B cell (primary cell): Measurements from ENCODE around the gene MAP1S. TPM values are rescaled to one million over a fixed set of nuclear protein-coding genes. Genes with fewer than 3 reads are reported as not detected.

Experiments
- ATAC-seq: fragments of 200-7000 bp; cut with Tn5 transposase; one replicate; pipeline ENCODE4 v1.10.0; 2021; ENCODE audit warnings: low read depth, mild to moderate bottlenecking, moderate number of reproducible peaks, moderate library complexity
- CTCF ChIA-PET: fragments of 350-600 bp; sonication (Branson Sonifier 250); formaldehyde crosslinking; loops from one replicate; lab custom pipeline; 2021; ENCODE audit warnings: antibody characterized with exemption, inconsistent platforms; lab: Charles Lee
- POLR2A ChIA-PET: fragments of 350-600 bp; sonication (Branson Sonifier 250); formaldehyde crosslinking; loops from one replicate; lab custom pipeline; 2021; ENCODE audit warnings: antibody characterized with exemption; lab: Charles Lee
- DNase-seq: peaks from one replicate; pipeline ENCODE4 v3.0.0; 2013
- H2AFZ ChIP-seq: 2 replicates; pipeline ENCODE4 v1.6.1; 2012; ENCODE audit warnings: mild to moderate bottlenecking, low read depth, low read length; ENCODE audit not compliant: insufficient read depth, poor library complexity, severe bottlenecking
- H3K27ac ChIP-seq, 2 donors: 1 replicate in 1 of 2; 2 replicates in 1 of 2; pipeline ENCODE4 v1.5.1; 2012 to 2013; ENCODE audit warnings: low read length in 2 of 2, mild to moderate bottlenecking in 2 of 2, moderate library complexity in 1 of 2
- H3K27me3 ChIP-seq, 4 experiments: fragments of 200-600 bp in 1 of 4; sonication (generic) in 1 of 4; replicated peaks in 1 of 4; 1 replicate in 2 of 4; 2 replicates in 2 of 4; pipeline versions ENCODE4 v1.6.1 to v1.7.0; 2013 to 2016; ENCODE audit warnings: low read length in 3 of 4, mild to moderate bottlenecking in 2 of 4, mixed read lengths in 1 of 4, moderate library complexity in 1 of 4; ENCODE audit not compliant: insufficient read depth in 4 of 4, control insufficient read depth in 3 of 4; ENCODE audit errors: control extremely low read depth in 1 of 4
- H3K36me3 ChIP-seq, 2 experiments: replicated peaks in 1 of 2; 1 replicate in 1 of 2; 2 replicates in 1 of 2; pipeline versions ENCODE4 v1.6.1 to v1.7.1; 2013; ENCODE audit warnings: low read length in 1 of 2; ENCODE audit not compliant: insufficient read depth in 2 of 2, control insufficient read depth in 1 of 2; ENCODE audit errors: control extremely low read depth in 1 of 2, extremely low read depth in 1 of 2
- H3K4me1 ChIP-seq, 2 donors: fragments of 200-600 bp in 1 of 2; sonication (generic) in 1 of 2; 1 replicate in 1 of 2; 2 replicates in 1 of 2; pipeline versions ENCODE4 v1.5.1 to v1.6.1; 2013 to 2017; ENCODE audit warnings: low read length in 2 of 2; ENCODE audit not compliant: control insufficient read depth in 2 of 2, insufficient read depth in 2 of 2
- H3K4me2 ChIP-seq: replicated peaks from 2 replicates; pipeline ENCODE3; 2012; ENCODE audit warnings: mild to moderate bottlenecking, low read depth, low read length; ENCODE audit not compliant: poor library complexity, severe bottlenecking
- H3K4me3 ChIP-seq, 5 experiments: fragments of 200-600 bp in 1 of 5; sonication (generic) in 1 of 5; 1 replicate in 3 of 5; 2 replicates in 2 of 5; pipeline versions ENCODE4 v1.5.1 to v1.7.0; 2011 to 2016; ENCODE audit warnings: low read length in 4 of 5, mild to moderate bottlenecking in 4 of 5, low read depth in 2 of 5, control low read depth in 1 of 5, moderate library complexity in 1 of 5; ENCODE audit not compliant: insufficient read depth in 1 of 5; ENCODE audit errors: control extremely low read depth in 1 of 5, extremely low read depth in 1 of 5
- H3K79me2 ChIP-seq: fragments of 200-600 bp; sonication (generic); one replicate; pipeline ENCODE4 v1.6.0; 2016; ENCODE audit warnings: low read length; ENCODE audit not compliant: control insufficient read depth, insufficient read depth
- H3K9ac ChIP-seq: fragments of 200-600 bp; sonication (generic); 2 replicates; pipeline ENCODE4 v1.6.1; 2017; ENCODE audit warnings: mild to moderate bottlenecking, low read length, moderate library complexity
- H3K9me3 ChIP-seq, 3 donors: one replicate each; pipeline versions ENCODE4 v1.6.1 to v1.7.1; 2013; ENCODE audit warnings: low read length in 2 of 3; ENCODE audit not compliant: control insufficient read depth in 2 of 3, insufficient read depth in 1 of 3; ENCODE audit errors: control extremely low read depth in 1 of 3
- H4K20me1 ChIP-seq: 2 replicates; pipeline ENCODE4 v1.6.0; 2012; ENCODE audit warnings: mild to moderate bottlenecking, low read length; ENCODE audit not compliant: insufficient read depth, control insufficient read depth, poor library complexity, severe bottlenecking
- H3K27ac Mint-ChIP-seq: one replicate; pipeline ENCODE4 v1.8.0; 2021; ENCODE audit warnings: mixed read lengths
- H3K27me3 Mint-ChIP-seq: one replicate; pipeline ENCODE4 v1.8.0; 2021; ENCODE audit warnings: mixed read lengths
- H3K4me1 Mint-ChIP-seq: one replicate; pipeline ENCODE4 v1.8.0; 2021; ENCODE audit warnings: mixed read lengths
- H3K4me3 Mint-ChIP-seq: one replicate; pipeline ENCODE4 v1.8.0; 2021; ENCODE audit warnings: mixed read lengths
- H3K9me3 Mint-ChIP-seq: one replicate; pipeline ENCODE4 v1.8.0; 2022; ENCODE audit warnings: mixed read lengths; ENCODE audit not compliant: insufficient read depth
- EZH2 ChIP-seq: IDR thresholded peaks from 2 replicates; pipeline ENCODE4 v1.6.1; 2012; ENCODE audit warnings: borderline replicate concordance, low read depth, mild to moderate bottlenecking, moderate library complexity, low read length; ENCODE audit not compliant: insufficient read depth, poor library complexity, severe bottlenecking
- WGBS: methylation state at CpG from one replicate; pipeline ENCODE4 v1.1.5; 2013; ENCODE audit warnings: missing lambda C conversion rate; ENCODE audit not compliant: insufficient coverage; 5-methylcytosine and 5-hydroxymethylcytosine counted together
- intact Hi-C: fragments of 100-400 bp; cut with micrococcal nuclease; formaldehyde crosslinking; loops from one replicate; pipeline ENCODE4 v1.10.0; 2022
- polyA plus RNA-seq: library from polyadenylated mRNA; depleted of rRNA; stranded (reverse); fragments of >200 nt; gene quantifications from 2 replicates; pipeline ENCODE4 v1.2.3, GENCODE V29; 2012
- total RNA-seq, 2 donors: library from RNA; stranded (reverse); fragments of 120-200 nt in 1 of 2; gene quantifications; 1 replicate in 1 of 2; 2 replicates in 1 of 2; pipeline versions ENCODE4 v1.2.3 to v1.2.4, GENCODE V29; 2013 to 2022
- TF ChIP-seq, protein P1 (sequence below): fragments of 200-600 bp; IDR thresholded peaks from one replicate; pipeline ENCODE4 v1.8.0; 2022; ENCODE audit warnings: antibody characterized with exemption, mild to moderate bottlenecking

The MAP1S gene
- total and polyA plus RNA-seq, 2 donors (not counting 1 experiment from before 2014, with no cell fraction given) = 38.2 to 83.0 TPM

DNA sequence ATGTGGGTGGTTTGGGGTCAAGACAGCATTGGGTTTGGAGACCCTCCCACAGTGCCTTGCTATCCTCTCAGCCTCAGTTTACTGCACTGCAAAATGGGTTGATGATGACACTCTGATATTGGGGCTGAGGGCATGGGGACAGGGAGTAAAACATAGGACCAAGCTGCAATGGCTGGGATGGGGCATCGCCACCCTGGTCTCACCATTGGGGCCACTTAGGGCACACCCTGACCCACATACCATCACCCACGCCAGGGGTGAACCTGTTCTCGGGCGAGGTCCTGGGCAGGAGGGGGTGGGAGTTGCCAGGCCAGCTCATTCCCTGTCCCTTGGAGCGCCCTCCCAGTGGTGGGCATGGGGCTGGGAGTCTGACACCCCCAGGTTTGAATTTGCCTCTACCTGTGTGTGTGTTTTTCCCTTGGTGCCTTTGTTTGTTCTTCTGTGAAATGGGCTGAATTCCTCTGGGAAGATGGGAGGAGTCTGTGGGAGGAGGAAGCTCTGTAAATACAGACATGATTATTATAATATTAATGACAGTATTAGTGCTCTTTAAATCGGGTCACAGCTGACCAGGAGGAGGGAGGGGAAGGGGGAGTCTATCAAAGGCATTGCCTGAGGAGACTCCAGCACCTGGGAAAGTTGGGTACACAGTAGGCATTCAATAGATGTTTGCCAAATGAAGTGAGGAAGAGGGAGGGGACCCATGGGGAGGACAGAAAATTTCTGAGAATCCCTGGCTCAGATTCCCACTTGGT is 29.8 kb downstream of the MAP1S start:
- Histone ChIP-seq H3K27ac (no peak overlapping the region), H3K79me2 (peaks cover 66% of the 10 kb centered on the region), H4K20me1 (no peaks in the 10 kb centered on the region), H3K4me2 (peak overlapping the region; percentile 88), H3K36me3 (peaks cover 0 to 3% of the 10 kb centered on the region in 2 experiments), H2AFZ (no peak overlapping the region), H3K27me3 (no peaks in the 10 kb centered on the region), H3K9ac (peak overlapping the region; percentile 71), H3K4me1 (peaks cover 48 to 74% of the 10 kb centered on the region in 2 donors), H3K9me3 (peaks cover 0 to 3% (median 0%) of the 10 kb centered on the region in 3 donors), H3K4me3 (peak overlapping the region in 2 of 5 experiments; percentile 71 to 72)
- POLR2A ChIA-PET = interaction anchor here (0.6 to 2.9 kb wide), 2 partner anchors 15 to 29 kb away, joined by 3 to 11 read pairs; partner anchors contain the start of gene MAP1S
- DNase-seq (no peak), ATAC-seq (no peak)
- 95% methylated on average over 3 of the region's 6 CpGs for WGBS
- CTCF ChIA-PET = interaction anchor here (1.1 to 11.3 kb wide), 2 partner anchors 12 to 17 kb away, joined by 3 to 122 read pairs; no protein-coding TSS in a partner anchor
- H3K27ac Mint-ChIP-seq = peak overlapping the region; percentile 90
- no peaks in the 10 kb centered on the region for H3K9me3 Mint-ChIP-seq
- peak overlapping the region; percentile 89 for H3K4me3 Mint-ChIP-seq
- intact Hi-C loops = no loop called here
- H3K27me3 Mint-ChIP-seq = no peaks in the 10 kb centered on the region
- H3K4me1 Mint-ChIP-seq = peaks cover 59% of the 10 kb centered on the region
- TF ChIP-seq, protein P1, sequence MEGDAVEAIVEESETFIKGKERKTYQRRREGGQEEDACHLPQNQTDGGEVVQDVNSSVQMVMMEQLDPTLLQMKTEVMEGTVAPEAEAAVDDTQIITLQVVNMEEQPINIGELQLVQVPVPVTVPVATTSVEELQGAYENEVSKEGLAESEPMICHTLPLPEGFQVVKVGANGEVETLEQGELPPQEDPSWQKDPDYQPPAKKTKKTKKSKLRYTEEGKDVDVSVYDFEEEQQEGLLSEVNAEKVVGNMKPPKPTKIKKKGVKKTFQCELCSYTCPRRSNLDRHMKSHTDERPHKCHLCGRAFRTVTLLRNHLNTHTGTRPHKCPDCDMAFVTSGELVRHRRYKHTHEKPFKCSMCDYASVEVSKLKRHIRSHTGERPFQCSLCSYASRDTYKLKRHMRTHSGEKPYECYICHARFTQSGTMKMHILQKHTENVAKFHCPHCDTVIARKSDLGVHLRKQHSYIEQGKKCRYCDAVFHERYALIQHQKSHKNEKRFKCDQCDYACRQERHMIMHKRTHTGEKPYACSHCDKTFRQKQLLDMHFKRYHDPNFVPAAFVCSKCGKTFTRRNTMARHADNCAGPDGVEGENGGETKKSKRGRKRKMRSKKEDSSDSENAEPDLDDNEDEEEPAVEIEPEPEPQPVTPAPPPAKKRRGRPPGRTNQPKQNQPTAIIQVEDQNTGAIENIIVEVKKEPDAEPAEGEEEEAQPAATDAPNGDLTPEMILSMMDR = no peak
- TF ChIP-seq EZH2 = no peak
